SH-SY5Y (cell line): ENCODE measurements around the gene CD79A.

ENCODE experiments used
- GATA2 ChIP-seq: IDR thresholded peaks from 2 replicates; pipeline ENCODE4 v1.6.1; 2011; ENCODE audit warnings: mild to moderate bottlenecking, low read depth, low read length
- GATA3 ChIP-seq: IDR thresholded peaks from 2 replicates; pipeline ENCODE4 v1.6.1; 2011; ENCODE audit warnings: low read depth, mild to moderate bottlenecking, low read length, moderate library complexity

DNA sequence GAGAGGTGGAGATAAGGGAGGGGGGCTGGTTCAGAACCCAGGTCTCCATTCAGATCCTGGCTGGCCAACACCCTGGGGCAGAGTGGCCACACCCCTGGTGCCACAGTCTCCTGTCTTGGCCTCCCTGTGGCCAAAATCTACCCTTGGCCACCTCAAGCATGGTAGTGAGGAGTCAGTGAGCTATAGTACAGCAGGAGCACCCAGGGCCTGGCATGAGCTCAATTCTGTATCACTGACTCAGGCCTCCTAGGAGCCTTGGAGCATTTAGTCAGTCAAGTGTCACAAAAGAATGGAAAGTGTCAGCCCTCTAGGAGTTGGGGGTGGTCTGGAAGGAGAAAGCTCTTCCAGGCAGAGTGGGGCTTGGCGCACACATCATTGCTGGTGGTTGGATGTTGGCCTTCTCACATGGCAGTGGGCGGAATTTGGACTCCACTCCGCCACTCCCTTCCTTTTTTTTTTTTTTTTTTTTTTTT lies 6.6 kb upstream of the CD79A start:
- TF ChIP-seq GATA3 (no peak), GATA2 (no peak)
